ENCODE data around the gene PAX3. TPM values are rescaled to one million over a fixed set of nuclear protein-coding genes. Genes with fewer than 3 reads are reported as not detected.

Gene PAX3
- total RNA-seq, 1 donor from 2014 or later = not detected

DNA sequence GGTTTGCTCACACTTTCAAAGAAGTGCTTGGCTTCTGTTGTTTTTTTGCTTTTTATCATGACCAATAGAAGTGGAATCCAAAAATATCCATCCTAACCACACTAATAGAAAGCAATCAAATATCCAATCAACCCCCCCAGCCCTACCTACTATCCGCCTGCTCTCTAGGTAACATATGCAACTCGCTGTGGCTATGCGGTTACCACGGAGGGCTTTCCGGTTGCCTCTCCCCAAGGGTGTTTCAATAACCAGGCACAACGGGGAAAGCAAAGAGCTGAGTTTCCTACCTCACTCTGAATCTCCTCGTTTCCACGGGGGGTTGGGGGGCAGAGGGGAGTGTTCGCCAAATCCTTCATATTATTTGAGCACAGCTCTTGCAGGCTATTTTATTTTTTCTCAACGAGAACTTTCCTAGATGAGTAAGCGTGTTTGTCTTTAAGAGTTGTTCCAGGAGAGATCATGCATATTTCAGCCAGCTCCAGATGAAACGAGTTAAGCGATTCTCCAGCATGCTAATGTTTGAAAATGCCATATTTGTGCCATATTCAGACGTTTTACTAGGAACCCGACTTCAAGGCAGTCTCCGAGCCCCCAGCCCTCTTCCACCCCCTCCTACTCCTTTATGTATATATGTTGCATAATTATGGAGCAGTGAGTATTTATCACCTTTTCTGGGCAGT lies 30.3 kb downstream of the PAX3 start:
- no peak for ATAC-seq

DNA sequence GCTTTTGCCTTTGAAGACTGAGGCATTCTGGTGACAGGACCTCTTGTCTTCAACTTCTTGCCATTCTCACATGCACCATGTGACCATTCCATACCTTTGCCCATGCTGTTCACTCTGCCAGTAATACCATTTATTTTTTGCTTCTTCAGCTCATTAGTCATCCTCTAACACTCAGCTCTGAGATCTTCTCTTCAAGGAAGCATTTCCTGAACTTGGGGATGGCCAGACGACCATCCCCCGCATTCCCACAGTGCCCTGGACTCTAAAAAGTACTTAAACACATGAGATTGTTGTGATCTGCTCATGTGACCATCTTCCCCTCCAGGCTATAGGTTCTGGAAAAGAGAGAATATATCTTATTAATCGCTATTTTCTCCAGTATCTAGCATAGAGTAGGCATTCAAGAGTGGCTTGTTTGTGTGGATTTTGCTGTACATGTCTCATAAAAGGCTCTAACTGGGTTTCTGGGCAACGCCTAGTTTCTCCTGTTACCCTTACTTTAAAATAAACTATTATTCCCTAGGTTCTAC lies 33.9 kb downstream of the PAX3 start:
- ATAC-seq = no peak

DNA sequence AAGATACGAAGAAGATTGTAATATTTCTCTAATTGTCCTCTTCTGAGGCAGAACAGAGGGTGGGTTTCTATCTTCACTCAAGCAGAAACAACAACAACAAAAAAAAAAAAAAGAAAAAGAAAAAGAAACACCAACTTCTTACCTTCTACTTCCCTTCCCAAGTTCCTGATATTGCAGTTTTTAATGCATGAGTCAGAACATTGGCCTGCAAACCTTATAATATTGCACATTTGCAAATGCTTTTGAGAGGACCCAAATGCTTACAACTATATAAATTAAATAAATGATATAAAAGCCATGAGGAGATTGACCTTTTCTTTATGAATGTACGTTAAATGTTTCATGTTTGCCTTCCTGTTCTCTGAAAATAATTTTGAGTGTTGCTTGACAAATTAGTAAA lies 37.3 kb downstream of the PAX3 start:
- ATAC-seq = no peak

DNA sequence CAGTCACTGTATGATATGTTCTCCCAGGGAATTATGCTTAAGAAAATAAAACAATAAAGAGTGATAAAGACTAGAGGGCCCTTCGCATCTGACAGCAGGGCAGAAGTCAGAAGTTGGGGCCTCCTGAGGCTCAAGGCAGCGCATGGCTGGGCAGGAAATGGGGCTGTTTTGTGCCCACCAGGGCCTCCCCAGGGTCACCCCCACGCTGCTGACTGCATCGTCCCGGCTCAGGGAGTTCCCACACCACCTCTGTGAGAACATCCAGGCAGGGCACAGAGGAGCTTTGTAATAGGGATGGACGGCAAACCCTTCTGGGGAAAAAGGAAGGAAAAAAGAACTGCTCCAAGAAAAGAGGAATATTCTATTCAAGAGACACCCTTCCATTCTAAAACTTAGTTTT lies 41.2 kb downstream of the PAX3 start:
- no peak for ATAC-seq

- ATAC-seq = no peak
Observed at GRCh38 chr2:222256250-222256649, 42.5 kb downstream of the PAX3 start.

- ATAC-seq = no peak
Observed at GRCh38 chr2:222255090-222255489, 43.7 kb downstream of the PAX3 start.

DNA sequence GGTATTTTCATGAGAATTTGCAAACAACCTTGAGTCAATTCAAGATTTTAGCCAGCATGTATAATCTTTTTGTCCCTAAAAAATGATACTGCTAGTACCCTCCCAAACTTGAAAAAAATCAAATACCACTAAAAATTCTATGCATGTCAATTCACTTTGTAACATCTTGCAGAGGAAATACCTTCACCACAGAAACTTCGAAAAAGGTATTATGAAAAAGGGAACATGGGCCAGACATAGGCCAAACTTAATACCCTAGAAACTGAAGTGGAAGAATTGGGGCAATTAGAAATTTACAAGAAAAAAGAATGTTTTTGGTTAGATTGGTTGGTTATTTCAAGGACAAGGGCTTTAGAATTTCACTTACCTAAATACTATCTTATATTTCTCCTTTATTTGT lies 48.5 kb downstream of the PAX3 start:
- no peak for ATAC-seq

DNA sequence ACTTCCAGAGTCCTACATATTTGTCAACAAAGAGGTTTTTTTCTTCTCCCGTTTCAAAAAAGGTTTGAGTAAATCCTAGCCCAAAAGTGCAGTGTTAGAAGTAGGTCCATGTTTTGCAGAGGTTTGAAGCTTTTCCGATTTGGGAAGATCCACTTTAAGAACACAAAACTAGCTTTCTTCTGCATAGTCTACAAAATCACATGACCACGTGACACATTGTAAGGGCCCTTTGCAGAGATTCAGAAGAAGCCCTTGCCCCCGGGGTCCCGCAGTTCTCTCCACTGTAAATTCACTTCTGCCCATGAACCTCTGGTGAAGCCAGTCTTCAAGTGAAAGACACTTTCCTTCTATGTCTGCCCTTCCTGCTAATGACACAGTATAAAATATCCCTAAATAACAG lies 49.4 kb downstream of the PAX3 start:
- ATAC-seq = no peak

DNA sequence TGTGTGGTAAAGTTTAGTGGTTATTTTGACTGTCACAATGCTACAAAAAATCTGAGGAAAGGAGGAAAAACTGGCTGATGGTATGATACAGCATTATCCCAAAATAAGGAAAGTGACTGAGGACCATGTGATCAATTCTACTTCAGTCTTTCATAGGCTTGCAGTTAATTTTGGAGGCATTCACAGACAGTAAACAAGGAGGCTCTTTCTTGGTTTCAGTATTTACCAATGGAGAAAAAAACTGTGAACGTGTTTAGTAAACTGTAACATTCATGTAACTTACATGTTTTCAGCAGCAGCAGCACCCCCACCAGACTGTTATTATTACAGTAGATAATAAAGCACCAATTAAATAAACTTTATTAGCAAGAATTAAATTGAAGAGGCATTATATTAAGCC lies 50.0 kb downstream of the PAX3 start:
- no peak for ATAC-seq

GRCh38 chr2:222248256-222248655 lies 50.5 kb downstream of the PAX3 start:
- ATAC-seq = no peak

GRCh38 chr2:222242532-222242931 lies 56.3 kb downstream of the PAX3 start:
- no peak for ATAC-seq

DNA sequence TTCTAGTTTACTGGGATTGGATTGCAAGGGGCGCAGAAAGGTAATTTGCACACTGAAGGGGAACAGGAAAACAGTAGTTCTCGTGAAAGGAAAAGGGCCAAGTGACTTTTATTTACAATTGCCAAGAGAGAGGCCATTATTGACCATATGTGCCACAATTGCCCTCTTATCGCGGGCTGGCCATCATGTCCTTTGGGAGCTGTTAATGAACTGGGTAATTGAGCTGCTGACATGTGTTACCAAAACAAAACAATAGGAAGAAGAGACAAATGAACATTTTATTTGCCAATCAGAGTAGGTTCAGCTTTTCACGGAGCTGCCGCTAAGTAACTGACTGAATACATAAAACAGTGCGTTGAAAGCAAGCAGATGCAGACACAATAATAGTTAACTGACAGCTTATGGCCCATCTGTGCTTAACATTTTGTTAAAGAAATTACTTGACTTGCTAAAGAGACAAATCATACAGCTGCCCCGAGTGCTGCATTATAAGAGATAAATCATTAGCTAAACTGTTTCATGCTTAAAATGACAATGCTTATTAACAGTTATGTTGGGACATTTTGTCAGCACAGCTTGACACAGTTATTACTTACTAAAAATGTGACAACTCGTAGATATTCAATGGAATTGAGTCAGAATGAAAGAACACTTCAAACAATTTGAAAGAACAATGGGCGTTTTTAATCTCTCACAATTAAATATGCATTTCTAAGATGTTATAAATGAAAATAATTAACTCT lies 57.5 kb downstream of the PAX3 start:
- ATAC-seq = no peak

DNA sequence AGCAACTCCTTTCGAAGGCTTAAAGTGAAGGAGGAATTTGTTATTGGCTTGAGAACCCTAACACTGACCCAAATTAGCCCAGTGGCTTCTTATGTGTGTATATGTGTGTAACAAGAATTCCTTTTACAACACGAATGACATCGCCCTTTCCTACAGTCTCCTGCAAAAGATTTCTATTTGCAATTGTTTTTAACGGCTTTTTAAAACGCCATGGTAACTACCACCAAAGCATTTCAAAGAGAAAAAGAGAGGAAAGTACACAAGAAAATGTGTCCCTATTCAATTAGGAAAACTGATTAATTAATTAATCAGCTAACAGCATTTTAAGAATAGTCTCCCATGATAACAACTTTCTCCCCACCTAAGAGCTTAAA lies 58.1 kb downstream of the PAX3 start:
- no peak for ATAC-seq

- ATAC-seq = no peak
Observed at GRCh38 chr2:222239945-222240675, 58.7 kb downstream of the PAX3 start.

DNA sequence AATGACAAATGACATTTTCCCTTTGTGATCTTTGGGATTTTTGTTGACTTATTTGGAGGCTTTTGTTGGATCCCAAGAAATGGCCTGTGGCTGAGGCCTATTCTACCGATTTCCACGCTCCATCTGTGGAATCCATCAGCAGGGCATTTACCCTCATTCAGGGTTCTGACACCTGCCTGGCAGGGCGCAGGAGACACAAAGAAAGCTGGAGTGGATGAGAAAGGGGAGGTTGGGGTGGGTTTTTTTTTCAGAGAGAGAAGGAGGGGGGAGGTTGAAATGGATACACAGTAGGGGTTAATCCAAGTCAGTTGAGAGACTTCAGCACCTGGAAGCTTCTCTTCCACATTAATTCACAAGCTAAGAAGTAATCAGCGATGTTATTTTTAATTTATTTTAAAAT lies 59.7 kb downstream of the PAX3 start:
- no peak for ATAC-seq

DNA sequence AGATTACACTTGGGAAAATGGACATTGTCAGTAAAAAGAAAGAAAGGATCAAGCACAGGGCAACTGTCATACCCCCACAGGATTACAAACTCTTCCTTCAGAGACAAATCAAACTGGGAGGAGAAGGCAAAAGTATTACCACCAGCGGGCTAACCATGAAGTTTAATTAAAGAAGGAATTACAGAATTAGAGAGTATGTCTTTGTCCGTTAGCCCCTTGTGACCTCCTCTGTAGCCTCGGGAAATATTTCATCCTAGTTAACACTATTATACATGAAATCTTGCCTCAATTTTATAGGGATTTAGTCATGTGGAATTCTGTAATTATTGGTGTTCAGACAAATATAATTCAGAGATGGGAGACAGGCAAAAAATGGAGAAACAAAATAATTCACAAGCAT lies 60.7 kb downstream of the PAX3 start:
- no peak for ATAC-seq

- no peak for ATAC-seq
Observed at GRCh38 chr2:222232839-222233238, 66.0 kb downstream of the PAX3 start.

- no peak for ATAC-seq
Observed at GRCh38 chr2:222232372-222232771, 66.4 kb downstream of the PAX3 start.

GRCh38 chr2:222228054-222228453 lies 70.7 kb downstream of the PAX3 start:
- ATAC-seq = no peak

- no peak for ATAC-seq
Observed at GRCh38 chr2:222218786-222219185, 80.0 kb downstream of the PAX3 start.

- no peak for ATAC-seq
Observed at GRCh38 chr2:222217712-222218111, 81.1 kb downstream of the PAX3 start.

GRCh38 chr2:222214885-222215284 lies 83.9 kb downstream of the PAX3 start:
- ATAC-seq = no peak

DNA sequence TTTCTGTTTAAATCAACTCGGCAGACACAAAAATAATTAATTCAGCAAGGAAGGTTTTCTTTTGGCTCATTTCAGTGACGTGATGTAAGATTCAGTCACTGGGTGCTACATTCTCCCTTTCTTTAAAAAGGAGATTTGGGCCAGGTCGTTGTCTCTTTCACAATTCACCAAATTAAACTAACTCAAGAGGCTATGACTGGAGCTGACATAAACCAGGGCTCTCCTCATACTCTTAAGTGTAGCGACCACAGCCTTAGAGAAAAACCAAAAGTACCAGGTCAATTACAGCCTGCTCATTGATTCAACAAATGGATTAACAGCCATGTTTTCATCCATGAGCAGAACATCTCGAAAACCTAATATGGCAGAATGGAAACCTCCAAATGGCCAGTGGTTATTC lies 85.7 kb downstream of the PAX3 start:
- no peak for ATAC-seq

GRCh38 chr2:222212571-222212970 lies 86.2 kb downstream of the PAX3 start:
- ATAC-seq = no peak

Measured in esophagus mucosa (tissue), 1 donor.